H9 (cell line): Measurements from ENCODE around the gene USH2A. TPM values are rescaled to one million over a fixed set of nuclear protein-coding genes. Genes with fewer than 3 reads are reported as not detected.

Experiments
- DNase-seq: peaks from one replicate; pipeline ENCODE4 v3.0.0-alpha.2; 2017
- H2AFZ ChIP-seq: one replicate; pipeline ENCODE4 v1.6.1; 2013; ENCODE audit warnings: mild to moderate bottlenecking, low read length, control low read depth, moderate library complexity
- H2AK5ac ChIP-seq: 2 replicates; pipeline ENCODE4 v1.6.1; 2013; ENCODE audit warnings: low read length, control low read depth, mixed read lengths; ENCODE audit not compliant: insufficient read length
- H2BK120ac ChIP-seq: one replicate; pipeline ENCODE4 v1.6.1; 2013; ENCODE audit warnings: low read depth, mild to moderate bottlenecking, low read length, control low read depth, inconsistent platforms; ENCODE audit not compliant: poor library complexity, severe bottlenecking
- H2BK12ac ChIP-seq: 2 replicates; pipeline ENCODE4 v1.6.1; 2013; ENCODE audit warnings: low read length, control low read depth, mixed read lengths, low read depth; ENCODE audit not compliant: insufficient read length
- H2BK15ac ChIP-seq: 2 replicates; pipeline ENCODE4 v1.6.1; 2013; ENCODE audit warnings: low read depth, low read length, control low read depth
- H2BK20ac ChIP-seq: one replicate; pipeline ENCODE4 v1.6.1; 2013; ENCODE audit warnings: low read depth, mild to moderate bottlenecking, low read length, control low read depth, inconsistent platforms; ENCODE audit not compliant: poor library complexity, severe bottlenecking
- H2BK5ac ChIP-seq: 2 replicates; pipeline ENCODE4 v1.6.1; 2013; ENCODE audit warnings: low read length, control low read depth, mixed read lengths; ENCODE audit not compliant: insufficient read length
- H3K14ac ChIP-seq: 2 replicates; pipeline ENCODE4 v1.6.1; 2013; ENCODE audit warnings: low read length, control low read depth; ENCODE audit not compliant: insufficient read depth
- H3K18ac ChIP-seq: 2 replicates; pipeline ENCODE4 v1.6.1; 2013; ENCODE audit warnings: low read depth, mild to moderate bottlenecking, mixed read lengths, low read length, control low read depth; ENCODE audit not compliant: insufficient read length
- H3K23ac ChIP-seq: 2 replicates; pipeline ENCODE4 v1.6.1; 2013; ENCODE audit warnings: low read length, control low read depth, mixed read lengths, low read depth; ENCODE audit not compliant: insufficient read length
- H3K23me2 ChIP-seq: 2 replicates; pipeline ENCODE4 v1.6.1; 2013; ENCODE audit warnings: low read depth, mild to moderate bottlenecking, mixed read lengths, low read length, control low read depth; ENCODE audit not compliant: insufficient read length, poor library complexity, severe bottlenecking
- H3K27ac ChIP-seq: 2 replicates; pipeline ENCODE4 v1.5.1; 2013; ENCODE audit warnings: low read length, control low read depth, mixed read lengths, low read depth; ENCODE audit not compliant: insufficient read length
- H3K27me3 ChIP-seq: 2 replicates; pipeline ENCODE4 v1.6.1; 2013; ENCODE audit warnings: low read length, control low read depth, inconsistent platforms; ENCODE audit not compliant: insufficient read depth
- H3K4ac ChIP-seq: 2 replicates; pipeline ENCODE4 v1.6.1; 2013; ENCODE audit warnings: low read depth, mild to moderate bottlenecking, control low read depth, inconsistent platforms, low read length, moderate library complexity
- H3K4me1 ChIP-seq: 2 replicates; pipeline ENCODE4 v1.6.1; 2013; ENCODE audit warnings: low read length, control low read depth, inconsistent platforms; ENCODE audit not compliant: insufficient read depth
- H3K4me2 ChIP-seq: 2 replicates; pipeline ENCODE4 v1.6.1; 2013; ENCODE audit warnings: low read length, control low read depth, mixed read lengths; ENCODE audit not compliant: insufficient read length, insufficient read depth
- H3K56ac ChIP-seq: 2 replicates; pipeline ENCODE4 v1.6.1; 2013; ENCODE audit warnings: low read depth, mild to moderate bottlenecking, mixed read lengths, low read length, control low read depth; ENCODE audit not compliant: insufficient read length
- H3K79me1 ChIP-seq: 2 replicates; pipeline ENCODE4 v1.6.1; 2013; ENCODE audit warnings: low read depth, mild to moderate bottlenecking, moderate library complexity, low read length, control low read depth, inconsistent platforms; ENCODE audit not compliant: insufficient read depth, poor library complexity, severe bottlenecking
- H3K79me2 ChIP-seq: 2 replicates; pipeline ENCODE4 v1.6.1; 2013; ENCODE audit warnings: low read length, control low read depth, inconsistent platforms; ENCODE audit not compliant: insufficient read depth
- H3K9ac ChIP-seq: 2 replicates; pipeline ENCODE4 v1.6.1; 2013; ENCODE audit warnings: low read length, control low read depth, mixed read lengths; ENCODE audit not compliant: insufficient read length; ENCODE audit errors: extremely low read depth
- H3K9me3 ChIP-seq: one replicate; pipeline ENCODE4 v1.6.1; 2013; ENCODE audit warnings: low read depth, low read length, inconsistent platforms; ENCODE audit not compliant: control insufficient read depth
- H3T11ph ChIP-seq: one replicate; pipeline ENCODE4 v1.6.1; 2013; ENCODE audit warnings: mild to moderate bottlenecking, low read length, control low read depth, inconsistent platforms
- H4K20me1 ChIP-seq: one replicate; pipeline ENCODE4 v1.6.1; 2013; ENCODE audit not compliant: control insufficient read depth, insufficient read length, insufficient read depth
- H4K5ac ChIP-seq: 2 replicates; pipeline ENCODE4 v1.6.1; 2013; ENCODE audit warnings: low read depth, mild to moderate bottlenecking, mixed read lengths, low read length, control low read depth; ENCODE audit not compliant: insufficient read length
- H4K8ac ChIP-seq: replicated peaks from 2 replicates; pipeline ENCODE4 v1.6.1; 2013; ENCODE audit warnings: low read length, control low read depth, mixed read lengths, low read depth; ENCODE audit not compliant: insufficient read length
- H4K91ac ChIP-seq: 2 replicates; pipeline ENCODE4 v1.6.1; 2013; ENCODE audit warnings: low read depth, mild to moderate bottlenecking, moderate library complexity, mixed read lengths, low read length, control low read depth; ENCODE audit not compliant: insufficient read length
- H3K27ac Mint-ChIP-seq, 3 experiments: 2 replicates in 2 of 3; 3 replicates in 1 of 3; pipeline ENCODE4 v1.8.0; 2020 to 2021; ENCODE audit warnings: mixed read lengths in 3 of 3, mild to moderate bottlenecking in 1 of 3, moderate library complexity in 1 of 3
- H3K27me3 Mint-ChIP-seq: 2 replicates; pipeline ENCODE4 v1.8.0; 2021; ENCODE audit warnings: low read depth, mild to moderate bottlenecking, moderate library complexity, mixed read lengths
- H3K36me3 Mint-ChIP-seq, 3 experiments: 2 replicates in 2 of 3; 3 replicates in 1 of 3; pipeline ENCODE4 v1.8.0; 2020 to 2021; ENCODE audit warnings: low read depth in 3 of 3, mixed read lengths in 3 of 3; ENCODE audit not compliant: insufficient read depth in 1 of 3
- H3K4me1 Mint-ChIP-seq, 2 experiments: 2 replicates each; pipeline ENCODE4 v1.8.0; 2020; ENCODE audit warnings: mixed read lengths in 2 of 2
- H3K4me3 Mint-ChIP-seq, 2 experiments: 2 replicates in 1 of 2; 3 replicates in 1 of 2; pipeline ENCODE4 v1.8.0; 2020 to 2021; ENCODE audit warnings: mild to moderate bottlenecking in 2 of 2, mixed read lengths in 2 of 2, moderate library complexity in 1 of 2
- H3K9me3 Mint-ChIP-seq, 2 experiments: 2 replicates in 1 of 2; 3 replicates in 1 of 2; pipeline ENCODE4 v1.8.0; 2020; ENCODE audit warnings: mild to moderate bottlenecking in 2 of 2, mixed read lengths in 2 of 2, moderate library complexity in 1 of 2
- WGBS: extraction: QIAGEN DNeasy Blood & Tissue Kit; methylation state at CpG from one replicate; pipeline ENCODE4 v1.1.7; 2013; ENCODE audit warnings: missing lambda C conversion rate, low lambda C conversion rate, mixed read lengths; ENCODE audit not compliant: insufficient read length; ENCODE audit errors: extremely low coverage; 5-methylcytosine and 5-hydroxymethylcytosine counted together
- total RNA-seq: library from RNA; stranded (reverse); gene quantifications from 2 replicates; pipeline ENCODE4 v1.2.1, GENCODE V29; 2021
- TF ChIP-seq, protein P1 (sequence below): fragments of 200-600 bp; sonication (generic); conservative IDR thresholded peaks from 3 replicates; pipeline ENCODE4 v1.8.0; 2021; ENCODE audit warnings: antibody characterized with exemption, mild to moderate bottlenecking

USH2A gene
- total RNA-seq, 1 experiment from 2014 or later = 0.11 TPM

DNA sequence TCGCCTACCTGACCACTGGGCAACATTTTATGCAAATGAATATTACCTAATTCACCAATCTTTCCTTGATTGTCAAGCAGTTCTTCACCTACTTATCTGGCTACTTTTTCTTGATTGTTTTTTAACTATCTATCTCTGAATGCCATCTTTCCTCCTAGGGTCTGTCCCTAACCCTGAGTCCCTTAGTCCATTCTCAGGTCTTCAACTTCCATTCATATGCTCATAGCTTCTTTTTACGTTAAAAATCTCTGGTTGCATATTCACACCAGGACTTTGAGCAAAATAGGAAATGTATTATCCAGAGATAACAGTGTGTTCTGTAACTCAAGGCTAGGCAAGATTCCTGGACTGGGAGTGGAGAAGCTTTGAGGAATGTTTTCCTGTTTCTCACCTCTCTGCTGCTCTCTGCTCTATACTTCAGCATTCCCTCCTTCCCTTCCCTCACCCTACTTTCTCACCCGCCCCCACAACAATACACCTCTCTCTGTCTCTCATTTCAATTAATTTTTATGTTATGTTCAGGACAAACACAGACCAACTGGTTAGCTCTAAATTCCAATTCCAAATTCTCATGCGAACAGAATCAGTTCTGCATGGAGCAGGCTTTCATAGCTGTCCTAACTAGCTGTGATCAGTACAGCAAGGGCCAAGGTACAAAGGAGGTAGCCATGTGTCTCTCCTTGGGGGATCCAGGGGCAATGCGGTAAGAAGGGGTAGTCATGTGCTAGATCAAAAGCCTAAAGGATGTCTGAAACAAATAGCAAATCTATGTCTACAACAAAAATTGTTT lies 278.4 kb downstream of the USH2A start:
- Histone ChIP-seq H3K9ac (no peak overlapping the region), H3K4me2 (peak overlapping the region; percentile 23), H2BK15ac (no peak overlapping the region), H4K91ac (no peak overlapping the region), H3K23me2 (no peaks in the 10 kb centered on the region), H3K27me3 (no peaks in the 10 kb centered on the region), H3T11ph (no peak overlapping the region), H2BK12ac (no peak overlapping the region), H4K8ac (no peak overlapping the region), H3K79me2 (no peaks in the 10 kb centered on the region), H3K27ac (peak overlapping the region; percentile 1), H3K23ac (no peak overlapping the region), H3K14ac (no peak overlapping the region), H3K4me1 (peaks cover 7% of the 10 kb centered on the region; the same call in 1 of the 2 replicates), H2AK5ac (no peak overlapping the region), H2AFZ (no peak overlapping the region), H3K9me3 (no peaks in the 10 kb centered on the region), H2BK20ac (no peak overlapping the region), H4K20me1 (no peaks in the 10 kb centered on the region), H3K4ac (no peak overlapping the region), H3K56ac (no peak overlapping the region), H2BK5ac (no peak overlapping the region), H3K79me1 (no peaks in the 10 kb centered on the region), H2BK120ac (no peak overlapping the region), H4K5ac (no peak overlapping the region), H3K18ac (no peak overlapping the region)
- peaks cover 0 to 11% (median 0%) of the 10 kb centered on the region in 3 experiments; a peak in 3 of 7 replicates for H3K36me3 Mint-ChIP-seq
- no peaks in the 10 kb centered on the region; a peak in 1 of 5 replicates for H3K9me3 Mint-ChIP-seq
- H3K27me3 Mint-ChIP-seq = peaks cover 13% of the 10 kb centered on the region
- peak overlapping the region in 1 of 3 experiments; percentile 7; a peak in 2 of 7 replicates for H3K27ac Mint-ChIP-seq
- H3K4me3 Mint-ChIP-seq = no peak overlapping the region
- peaks cover 49 to 56% of the 10 kb centered on the region in 2 experiments for H3K4me1 Mint-ChIP-seq
- TF ChIP-seq, protein P1, sequence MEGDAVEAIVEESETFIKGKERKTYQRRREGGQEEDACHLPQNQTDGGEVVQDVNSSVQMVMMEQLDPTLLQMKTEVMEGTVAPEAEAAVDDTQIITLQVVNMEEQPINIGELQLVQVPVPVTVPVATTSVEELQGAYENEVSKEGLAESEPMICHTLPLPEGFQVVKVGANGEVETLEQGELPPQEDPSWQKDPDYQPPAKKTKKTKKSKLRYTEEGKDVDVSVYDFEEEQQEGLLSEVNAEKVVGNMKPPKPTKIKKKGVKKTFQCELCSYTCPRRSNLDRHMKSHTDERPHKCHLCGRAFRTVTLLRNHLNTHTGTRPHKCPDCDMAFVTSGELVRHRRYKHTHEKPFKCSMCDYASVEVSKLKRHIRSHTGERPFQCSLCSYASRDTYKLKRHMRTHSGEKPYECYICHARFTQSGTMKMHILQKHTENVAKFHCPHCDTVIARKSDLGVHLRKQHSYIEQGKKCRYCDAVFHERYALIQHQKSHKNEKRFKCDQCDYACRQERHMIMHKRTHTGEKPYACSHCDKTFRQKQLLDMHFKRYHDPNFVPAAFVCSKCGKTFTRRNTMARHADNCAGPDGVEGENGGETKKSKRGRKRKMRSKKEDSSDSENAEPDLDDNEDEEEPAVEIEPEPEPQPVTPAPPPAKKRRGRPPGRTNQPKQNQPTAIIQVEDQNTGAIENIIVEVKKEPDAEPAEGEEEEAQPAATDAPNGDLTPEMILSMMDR = no peak
- no CpG with 5 or more reads among the region's 5 CpGs for WGBS
- peak; percentile 50 for DNase-seq
